Activated CD8-positive, alpha-beta T cell treated with anti-CD3 and anti-CD28 coated beads for 36 hours (primary cell): ENCODE results near the gene CALHM2. TPM values are rescaled to one million over a fixed set of nuclear protein-coding genes. Genes with fewer than 3 reads are reported as not detected.

Experiments
- ATAC-seq: fragments of 200-7000 bp; cut with Tn5 transposase; one replicate; pipeline ENCODE4 v1.10.0; 2021; ENCODE audit warnings: mild to moderate bottlenecking, moderate library complexity
- CTCF ChIA-PET: fragments of 350-600 bp; sonication (Branson Sonifier 250); formaldehyde crosslinking; loops from one replicate; lab custom pipeline; 2021; ENCODE audit warnings: antibody characterized with exemption; lab: Charles Lee
- POLR2A ChIA-PET: fragments of 350-600 bp; sonication (Branson Sonifier 250); formaldehyde crosslinking; loops from one replicate; lab custom pipeline; 2021; ENCODE audit warnings: antibody characterized with exemption; lab: Charles Lee
- DNase-seq: peaks from one replicate; pipeline ENCODE4 v3.0.0-alpha.2; 2020
- H3K27ac Mint-ChIP-seq: one replicate; pipeline ENCODE4 v1.8.0; 2021; ENCODE audit warnings: mild to moderate bottlenecking, mixed read lengths
- H3K27me3 Mint-ChIP-seq: one replicate; pipeline ENCODE4 v1.8.0; 2021; ENCODE audit warnings: mixed read lengths
- H3K36me3 Mint-ChIP-seq: one replicate; pipeline ENCODE4 v1.8.0; 2021; ENCODE audit warnings: low read depth, mixed read lengths
- H3K4me1 Mint-ChIP-seq: one replicate; pipeline ENCODE4 v1.8.0; 2021; ENCODE audit warnings: low read depth, mixed read lengths
- H3K4me3 Mint-ChIP-seq: one replicate; pipeline ENCODE4 v1.8.0; 2021; ENCODE audit warnings: mild to moderate bottlenecking, moderate library complexity, mixed read lengths
- H3K9me3 Mint-ChIP-seq: one replicate; pipeline ENCODE4 v1.8.0; 2021; ENCODE audit warnings: mixed read lengths
- intact Hi-C: fragments of 100-400 bp; cut with micrococcal nuclease; formaldehyde crosslinking; loops from one replicate; pipeline ENCODE4 v1.10.0; 2022
- total RNA-seq, 2 experiments: library from RNA; stranded (reverse); gene quantifications; one replicate each; pipeline ENCODE4 v1.2.3, GENCODE V29; 2021
- TF ChIP-seq, protein P1 (sequence below): fragments of 200-600 bp; IDR thresholded peaks from one replicate; pipeline ENCODE4 v1.8.0; 2022; ENCODE audit warnings: antibody characterized with exemption, mild to moderate bottlenecking

CALHM2 gene
- total RNA-seq, 2 experiments from 2014 or later = 7.6 to 9.5 TPM

DNA sequence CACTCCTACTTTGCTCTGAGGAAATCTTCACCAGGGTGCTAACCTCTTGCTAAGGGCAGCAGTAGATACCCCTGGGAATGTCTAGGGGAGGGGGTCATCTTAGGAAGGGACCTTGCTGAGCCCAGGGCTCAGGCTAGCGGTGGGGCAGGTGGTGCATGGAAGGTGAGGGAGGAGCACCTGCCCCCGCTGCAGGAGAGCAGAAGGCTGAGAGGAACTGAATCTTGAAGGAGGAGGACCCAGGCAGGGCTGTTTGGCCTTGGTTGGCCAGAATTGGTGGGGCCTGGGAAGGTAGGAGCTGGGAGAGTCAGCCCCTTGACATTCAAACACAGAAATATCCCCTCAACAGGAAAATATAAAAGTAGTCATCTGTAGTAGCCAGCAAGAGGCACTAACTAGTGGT, 19.8 kb upstream of the CALHM2 start:
- intact Hi-C loops = no loop called here
- CTCF ChIA-PET = interaction anchor here (1.0 to 7.0 kb wide), 4 partner anchors 9 to 28 kb away, joined by 3 to 42 read pairs (median 5); no protein-coding TSS in a partner anchor

DNA sequence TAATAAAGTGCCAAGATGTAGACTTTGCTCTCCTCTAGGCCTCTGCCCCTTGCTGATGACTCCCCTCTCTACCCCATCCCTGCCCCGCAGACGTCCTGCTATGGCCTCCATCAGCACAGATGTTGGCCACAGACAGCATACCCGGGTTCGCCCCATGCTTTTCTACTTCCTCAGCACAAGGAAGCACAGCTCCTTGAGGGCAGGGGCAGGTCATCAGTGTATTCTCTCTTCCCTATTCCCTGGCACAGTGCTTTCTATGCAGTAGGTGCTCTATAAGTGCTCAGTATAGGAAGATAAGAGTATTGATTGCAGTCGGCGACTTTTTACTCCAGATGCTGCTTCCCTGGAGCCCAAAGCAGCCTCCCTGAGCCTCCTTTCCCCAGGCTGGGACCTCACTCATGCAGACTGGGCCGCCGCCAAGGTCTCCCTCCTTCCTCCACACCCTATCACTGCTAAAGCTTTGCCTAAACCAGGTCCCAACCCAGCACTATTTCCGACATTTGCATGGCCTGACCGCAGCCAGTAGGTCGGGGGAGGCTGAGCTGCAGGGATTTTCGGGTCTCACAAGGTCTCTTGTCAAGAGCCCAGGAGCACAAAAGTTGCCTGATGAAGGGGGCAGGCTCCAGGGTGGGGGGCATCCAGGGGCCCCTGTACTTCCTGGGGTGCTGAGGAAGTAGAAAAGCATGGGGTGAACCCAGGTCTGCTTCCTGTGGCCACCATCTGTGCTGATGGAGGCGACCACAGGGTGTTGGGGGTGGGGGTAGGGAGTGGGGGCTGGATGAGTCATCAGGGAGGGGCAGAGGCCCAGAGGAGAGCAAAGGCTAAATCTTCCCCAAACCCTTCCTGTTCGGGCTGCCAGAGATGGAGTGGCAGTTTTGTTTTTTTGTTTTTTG, 18.8 kb upstream of the CALHM2 start:
- Mint-ChIP-seq H3K4me3 (peak overlapping the region; percentile 58), H3K27me3 (no peaks in the 10 kb centered on the region), H3K27ac (peak overlapping the region; percentile 88), H3K9me3 (no peaks in the 10 kb centered on the region), H3K4me1 (peaks cover 19% of the 10 kb centered on the region), H3K36me3 (no peaks in the 10 kb centered on the region)
- POLR2A ChIA-PET = interaction anchor here (0.9 to 2.0 kb wide), 4 partner anchors 17 to 73 kb away, joined by 3 to 7 read pairs (median 3); partner anchors contain the start of gene CALHM2
- intact Hi-C loops = no loop called here
- CTCF ChIA-PET = interaction anchor here (1.0 to 7.0 kb wide), 2 partner anchors 14 to 20 kb away, joined by 3 to 42 read pairs; no protein-coding TSS in a partner anchor
- peak; percentile 95 for ATAC-seq
- peak; percentile 90 for DNase-seq
- TF ChIP-seq, protein P1, sequence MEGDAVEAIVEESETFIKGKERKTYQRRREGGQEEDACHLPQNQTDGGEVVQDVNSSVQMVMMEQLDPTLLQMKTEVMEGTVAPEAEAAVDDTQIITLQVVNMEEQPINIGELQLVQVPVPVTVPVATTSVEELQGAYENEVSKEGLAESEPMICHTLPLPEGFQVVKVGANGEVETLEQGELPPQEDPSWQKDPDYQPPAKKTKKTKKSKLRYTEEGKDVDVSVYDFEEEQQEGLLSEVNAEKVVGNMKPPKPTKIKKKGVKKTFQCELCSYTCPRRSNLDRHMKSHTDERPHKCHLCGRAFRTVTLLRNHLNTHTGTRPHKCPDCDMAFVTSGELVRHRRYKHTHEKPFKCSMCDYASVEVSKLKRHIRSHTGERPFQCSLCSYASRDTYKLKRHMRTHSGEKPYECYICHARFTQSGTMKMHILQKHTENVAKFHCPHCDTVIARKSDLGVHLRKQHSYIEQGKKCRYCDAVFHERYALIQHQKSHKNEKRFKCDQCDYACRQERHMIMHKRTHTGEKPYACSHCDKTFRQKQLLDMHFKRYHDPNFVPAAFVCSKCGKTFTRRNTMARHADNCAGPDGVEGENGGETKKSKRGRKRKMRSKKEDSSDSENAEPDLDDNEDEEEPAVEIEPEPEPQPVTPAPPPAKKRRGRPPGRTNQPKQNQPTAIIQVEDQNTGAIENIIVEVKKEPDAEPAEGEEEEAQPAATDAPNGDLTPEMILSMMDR = no peak

More for the DNA sequence above, 19.8 kb upstream of the CALHM2 start:
- TF ChIP-seq, protein P1 = no peak
- ATAC-seq (no peak), DNase-seq (no peak)
- POLR2A ChIA-PET = interaction anchor here (1.5 to 2.0 kb wide), 2 partner anchors 20 to 27 kb away, joined by 3 to 7 read pairs; partner anchors contain the start of gene CALHM2
- Mint-ChIP-seq H3K36me3 (no peaks in the 10 kb centered on the region), H3K27me3 (no peaks in the 10 kb centered on the region), H3K4me3 (peak overlapping the region; percentile 46), H3K9me3 (no peaks in the 10 kb centered on the region), H3K27ac (peak overlapping the region; percentile 88), H3K4me1 (peaks cover 19% of the 10 kb centered on the region)

DNA sequence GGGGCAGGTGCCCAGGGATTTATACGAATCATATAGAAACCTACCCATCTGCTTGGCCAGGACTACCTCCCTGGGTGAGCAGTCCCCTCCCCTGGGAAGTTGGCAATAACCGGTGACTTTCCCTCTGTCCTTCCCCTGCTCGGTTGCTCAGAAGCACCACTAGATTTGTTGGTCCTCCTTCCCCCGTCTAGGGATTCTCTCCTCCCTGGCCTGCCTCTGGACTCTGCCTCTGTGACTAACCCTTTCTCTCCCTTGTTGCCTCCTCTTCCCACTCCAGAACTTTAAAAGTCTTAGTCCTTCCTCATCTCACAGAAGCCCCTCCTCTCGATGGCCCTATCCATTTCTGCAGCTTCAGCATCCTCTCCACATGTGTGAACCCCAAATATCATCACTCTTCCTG, 17.0 kb upstream of the CALHM2 start:
- Mint-ChIP-seq H3K27me3 (no peaks in the 10 kb centered on the region), H3K36me3 (no peaks in the 10 kb centered on the region), H3K9me3 (no peaks in the 10 kb centered on the region), H3K27ac (no peak overlapping the region), H3K4me1 (peaks cover 19% of the 10 kb centered on the region), H3K4me3 (no peak overlapping the region)
- TF ChIP-seq, protein P1 = no peak
- CTCF ChIA-PET = interaction anchor here (0.9 to 1.2 kb wide), 3 partner anchors 10 to 95 kb away, joined by 3 to 4 read pairs (median 3); partner anchors contain the start of gene CALHM1
- ATAC-seq = no peak
- POLR2A ChIA-PET = interaction anchor here (1.5 kb wide), 1 partner anchor 17 kb away, joined by 6 read pairs; the partner anchor contains the start of gene CALHM2
- DNase-seq = no peak
- intact Hi-C loops = no loop called here

DNA sequence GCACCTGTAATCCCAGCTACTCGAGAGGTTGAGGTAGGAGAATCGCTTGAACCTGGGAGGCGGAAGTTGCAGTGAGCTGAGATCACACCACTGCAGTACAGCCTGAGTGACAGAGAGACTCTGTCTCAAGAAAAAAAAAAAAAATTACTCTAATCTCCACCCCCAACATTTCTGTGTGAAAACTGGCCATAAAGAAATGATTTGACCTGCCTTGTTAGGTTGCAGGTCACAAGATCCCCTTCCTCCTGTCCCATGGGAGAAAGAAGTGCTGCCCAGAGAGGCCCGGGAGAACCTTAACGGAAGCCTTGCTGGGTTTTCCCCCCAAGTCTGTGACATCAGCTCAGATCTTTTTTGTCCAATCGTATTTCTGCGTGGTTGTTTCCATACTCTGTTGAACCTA, 15.2 kb upstream of the CALHM2 start:
- no peak for ATAC-seq
- Mint-ChIP-seq H3K4me3 (no peak overlapping the region), H3K4me1 (peaks cover 19% of the 10 kb centered on the region), H3K27me3 (no peaks in the 10 kb centered on the region), H3K27ac (peak overlapping the region; percentile 27), H3K36me3 (no peaks in the 10 kb centered on the region), H3K9me3 (no peaks in the 10 kb centered on the region)
- ChIA-PET POLR2A (no interaction called here), CTCF (interaction anchor here (1.0 kb wide), 1 partner anchor 16 kb away, joined by 3 read pairs; no protein-coding TSS in a partner anchor)
- intact Hi-C loops = no loop called here
- TF ChIP-seq, protein P1 = no peak
- DNase-seq = no peak
